Activated naive CD8-positive, alpha-beta T cell treated with anti-CD3 and anti-CD28 coated beads, Interleukin-2, amount 10 ng/mL, durations not matched to agents 7 days and 5 days (primary cell): ENCODE results near the gene CACNA1A. TPM values are rescaled to one million over a fixed set of nuclear protein-coding genes. Genes with fewer than 3 reads are reported as not detected.

Experiments
- ATAC-seq: fragments of 150-1000 bp; cut with Tn5 transposase; one replicate; pipeline ENCODE4 v1.10.0; 2021; ENCODE audit warnings: low read depth, moderate library complexity
- POLR2A ChIA-PET: fragments of 350-600 bp; sonication (Branson Sonifier 250); formaldehyde crosslinking; loops from one replicate; lab custom pipeline; 2021; ENCODE audit warnings: antibody characterized with exemption; lab: Charles Lee
- DNase-seq: peaks from one replicate; pipeline ENCODE4 v3.0.0; 2021
- H3K27ac Mint-ChIP-seq: one replicate; pipeline ENCODE4 v1.8.0; 2022; ENCODE audit warnings: mild to moderate bottlenecking, mixed read lengths
- H3K27me3 Mint-ChIP-seq: one replicate; pipeline ENCODE4 v1.8.0; 2022; ENCODE audit warnings: mild to moderate bottlenecking, moderate library complexity, mixed read lengths
- H3K36me3 Mint-ChIP-seq: one replicate; pipeline ENCODE4 v1.8.0; 2021; ENCODE audit warnings: mild to moderate bottlenecking, mixed read lengths
- H3K4me1 Mint-ChIP-seq: one replicate; pipeline ENCODE4 v1.8.0; 2021; ENCODE audit warnings: mixed read lengths
- H3K4me3 Mint-ChIP-seq: one replicate; pipeline ENCODE4 v1.8.0; 2022; ENCODE audit warnings: mild to moderate bottlenecking, moderate library complexity, mixed read lengths
- H3K9me3 Mint-ChIP-seq: one replicate; pipeline ENCODE4 v1.8.0; 2021; ENCODE audit warnings: mixed read lengths
- total RNA-seq, 2 experiments: library from RNA; stranded (reverse); gene quantifications; one replicate each; pipeline ENCODE4 v1.2.3, GENCODE V29; 2021

The CACNA1A gene
- total RNA-seq, 2 experiments from 2014 or later: 0.91 to 0.94 TPM

- Mint-ChIP-seq H3K27ac (no peak overlapping the region), H3K4me1 (no peaks in the 10 kb centered on the region), H3K27me3 (peaks cover 35% of the 10 kb centered on the region), H3K36me3 (no peaks in the 10 kb centered on the region), H3K4me3 (no peak overlapping the region), H3K9me3 (no peaks in the 10 kb centered on the region)
- DNase-seq (no peak), ATAC-seq (no peak)
- POLR2A ChIA-PET: interaction anchor here (0.6 kb wide), 1 partner anchor 290 kb away, joined by 3 read pairs; no protein-coding TSS in a partner anchor
These were observed 207.5 kb downstream of the CACNA1A start for GRCh38 chr19:13298565-13299481.

DNA sequence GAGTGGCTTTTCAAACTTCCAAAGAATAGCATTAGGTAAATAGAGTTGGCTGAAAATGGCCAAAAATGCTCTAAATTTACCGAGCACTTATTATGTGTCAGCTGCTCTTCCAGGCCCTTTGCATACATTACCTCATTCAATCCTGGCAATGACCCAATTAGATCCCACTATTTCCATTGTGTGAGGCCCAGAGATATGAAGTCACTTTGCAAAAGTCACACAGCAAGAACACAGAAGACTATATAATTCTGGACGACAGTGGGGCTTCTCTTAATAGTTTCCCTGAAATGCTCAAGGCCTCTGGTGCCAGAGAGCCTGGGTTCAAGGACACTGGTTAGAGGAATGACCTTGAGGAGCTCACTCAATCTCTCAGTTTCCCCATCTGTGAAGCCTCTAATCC lies 209.3 kb downstream of the CACNA1A start:
- Mint-ChIP-seq H3K4me3 (no peak overlapping the region), H3K27ac (no peak overlapping the region), H3K27me3 (peaks cover 35% of the 10 kb centered on the region), H3K9me3 (no peaks in the 10 kb centered on the region), H3K36me3 (no peaks in the 10 kb centered on the region), H3K4me1 (no peaks in the 10 kb centered on the region)
- POLR2A ChIA-PET: no interaction called here
- DNase-seq: no peak
- no peak for ATAC-seq

DNA sequence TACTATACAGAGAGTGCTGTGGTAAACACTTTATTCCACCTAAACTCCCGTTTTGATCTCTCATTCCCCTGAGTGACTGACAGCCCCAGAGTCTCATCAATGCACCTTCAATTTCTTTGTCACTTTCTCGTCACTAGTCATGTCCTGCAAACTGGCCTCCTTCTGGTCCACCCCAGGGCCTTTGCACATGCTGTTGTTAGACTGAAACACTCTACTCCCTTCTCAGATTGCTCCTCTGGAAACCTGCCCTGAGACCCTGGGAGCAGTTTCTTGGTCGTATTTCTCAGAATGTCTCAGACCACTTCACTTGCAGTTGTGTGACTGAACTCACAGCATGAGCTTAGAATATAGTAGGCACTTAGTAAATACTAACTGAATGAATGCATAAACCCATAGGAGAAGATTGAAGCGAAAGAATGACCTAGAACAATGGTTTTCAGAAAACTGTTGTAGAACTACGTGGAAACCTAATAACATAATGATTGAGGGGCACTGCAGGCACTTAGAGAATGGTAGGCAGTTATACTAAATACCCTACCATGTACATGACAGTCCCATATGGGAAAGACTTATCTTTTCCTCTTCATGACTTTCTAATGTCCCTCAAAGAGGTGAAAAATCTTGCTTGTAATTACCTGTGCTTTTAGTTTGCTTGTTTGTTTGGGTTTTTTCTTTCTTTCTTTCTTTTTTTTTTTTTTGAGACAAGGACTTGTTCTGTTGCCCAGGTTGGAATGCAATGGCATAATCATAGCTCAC lies 211.3 kb downstream of the CACNA1A start:
- POLR2A ChIA-PET: no interaction called here
- no peak for DNase-seq
- Mint-ChIP-seq H3K4me1 (no peaks in the 10 kb centered on the region), H3K4me3 (no peak overlapping the region), H3K27me3 (peaks cover 22% of the 10 kb centered on the region), H3K36me3 (no peaks in the 10 kb centered on the region), H3K9me3 (no peaks in the 10 kb centered on the region), H3K27ac (no peak overlapping the region)
- no peak for ATAC-seq

DNA sequence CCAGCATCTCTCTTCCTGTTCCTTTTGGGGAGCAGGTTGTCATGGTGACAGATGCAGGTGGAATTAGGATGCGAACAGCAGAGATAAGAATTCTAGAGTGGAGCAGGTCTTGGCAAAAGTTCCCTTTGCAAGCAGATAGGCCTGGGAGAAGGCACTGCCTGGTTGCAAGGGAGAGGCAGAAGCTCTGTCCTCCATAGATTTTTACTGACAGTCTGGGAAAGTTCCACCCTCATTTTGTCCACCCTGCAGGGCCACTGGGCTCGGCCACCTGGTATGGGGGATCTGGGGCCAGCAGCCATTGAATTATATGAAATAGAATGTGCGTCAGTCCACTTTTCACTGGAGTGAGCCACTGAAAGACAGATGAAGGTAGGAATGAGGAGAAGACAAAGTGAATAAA lies 214.4 kb downstream of the CACNA1A start:
- POLR2A ChIA-PET: no interaction called here
- ATAC-seq: no peak

GRCh38 chr19:13290741-13291140 lies 215.5 kb downstream of the CACNA1A start:
- no peak for DNase-seq
- Mint-ChIP-seq H3K36me3 (no peaks in the 10 kb centered on the region), H3K9me3 (no peaks in the 10 kb centered on the region), H3K27ac (no peak overlapping the region), H3K4me3 (no peak overlapping the region), H3K4me1 (no peaks in the 10 kb centered on the region), H3K27me3 (peaks cover 1% of the 10 kb centered on the region)
- POLR2A ChIA-PET: no interaction called here
- no peak for ATAC-seq

More for the DNA sequence above, 214.4 kb downstream of the CACNA1A start:
- H3K9me3 Mint-ChIP-seq: no peaks in the 10 kb centered on the region
- no peak overlapping the region for H3K27ac Mint-ChIP-seq
- no peaks in the 10 kb centered on the region for H3K36me3 Mint-ChIP-seq
- no peaks in the 10 kb centered on the region for H3K4me1 Mint-ChIP-seq
- DNase-seq: no peak
- H3K4me3 Mint-ChIP-seq: no peak overlapping the region
- H3K27me3 Mint-ChIP-seq: peaks cover 3% of the 10 kb centered on the region

DNA sequence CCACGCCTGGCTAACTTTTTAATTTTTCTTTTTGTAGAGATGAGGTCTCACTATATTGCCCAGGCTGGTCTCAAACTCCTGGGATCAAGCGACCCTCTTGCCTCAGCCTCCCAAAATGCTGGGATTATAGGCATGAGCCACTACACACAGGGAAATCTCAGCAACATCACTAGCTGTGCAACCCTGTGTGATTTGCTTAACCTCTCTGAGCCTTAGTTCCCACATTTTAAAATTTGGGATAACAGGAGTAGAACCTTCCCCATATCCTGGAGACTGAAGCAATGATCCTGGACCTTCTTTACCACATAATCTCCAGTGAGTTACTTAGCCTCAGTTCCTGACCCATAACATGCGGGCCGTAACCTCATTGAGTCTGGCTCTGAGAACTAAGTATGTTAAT lies 217.0 kb downstream of the CACNA1A start:
- no peaks in the 10 kb centered on the region for H3K4me1 Mint-ChIP-seq
- no peak overlapping the region for H3K4me3 Mint-ChIP-seq
- H3K36me3 Mint-ChIP-seq: no peaks in the 10 kb centered on the region
- no peak for ATAC-seq
- H3K9me3 Mint-ChIP-seq: no peaks in the 10 kb centered on the region
- POLR2A ChIA-PET: no interaction called here
- DNase-seq: no peak
- no peak overlapping the region for H3K27ac Mint-ChIP-seq
- no peaks in the 10 kb centered on the region for H3K27me3 Mint-ChIP-seq

GRCh38 chr19:13286195-13286985 lies 219.9 kb downstream of the CACNA1A start:
- DNase-seq (no peak), ATAC-seq (no peak)
- H3K27me3 Mint-ChIP-seq: peaks cover 2% of the 10 kb centered on the region
- no peaks in the 10 kb centered on the region for H3K36me3 Mint-ChIP-seq
- POLR2A ChIA-PET: no interaction called here
- H3K27ac Mint-ChIP-seq: no peak overlapping the region
- H3K4me1 Mint-ChIP-seq: peaks cover 1% of the 10 kb centered on the region
- no peak overlapping the region for H3K4me3 Mint-ChIP-seq
- H3K9me3 Mint-ChIP-seq: no peaks in the 10 kb centered on the region

DNA sequence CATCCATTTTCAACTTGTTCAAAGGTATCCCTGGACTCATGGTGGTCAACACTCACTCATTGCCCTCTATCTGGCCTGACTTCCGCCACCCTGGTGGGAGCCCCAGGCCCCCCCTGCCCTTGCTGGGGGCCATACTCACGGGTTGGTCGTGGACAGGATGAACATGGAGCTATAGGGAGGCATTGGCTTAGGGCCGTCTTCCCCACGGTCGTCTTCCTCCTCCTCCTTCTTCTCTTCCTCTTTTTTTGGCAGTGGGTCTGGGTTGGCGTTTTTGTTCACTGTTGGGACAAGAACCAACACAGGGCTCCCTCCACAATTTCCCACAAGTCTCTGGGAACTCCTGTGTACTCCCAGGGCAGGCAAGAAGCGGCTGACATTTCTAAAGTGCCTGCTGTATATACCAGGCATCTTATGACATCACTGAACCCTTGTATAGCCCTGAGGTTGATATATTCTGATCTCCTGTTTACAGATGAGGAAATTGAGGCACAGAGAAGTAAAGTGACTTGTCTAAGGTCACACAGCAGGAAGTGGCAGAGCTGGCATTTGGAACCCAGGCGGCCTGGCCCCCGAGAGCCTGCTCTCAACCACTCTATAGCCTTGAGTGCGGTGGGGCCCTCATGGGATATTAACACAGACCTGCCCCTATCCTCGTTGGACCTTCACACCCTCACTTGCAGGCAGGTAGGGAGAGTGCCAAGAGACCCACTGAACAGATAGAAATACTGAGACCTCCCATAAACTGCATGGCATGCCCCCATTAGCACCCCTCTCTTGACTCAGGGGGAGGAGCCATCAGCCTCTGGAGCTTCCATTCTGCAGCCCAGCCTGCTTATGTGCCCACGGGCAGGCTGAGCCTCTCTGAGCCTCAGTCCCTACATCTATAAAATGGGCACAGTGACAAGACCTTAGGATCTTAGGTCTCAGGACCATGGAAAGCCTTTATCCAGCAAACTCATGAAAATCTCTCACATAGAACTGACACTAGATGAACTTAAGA lies 221.1 kb downstream of the CACNA1A start:
- Mint-ChIP-seq H3K4me3 (no peak overlapping the region), H3K27me3 (peaks cover 2% of the 10 kb centered on the region), H3K9me3 (no peaks in the 10 kb centered on the region), H3K27ac (no peak overlapping the region), H3K36me3 (no peaks in the 10 kb centered on the region), H3K4me1 (peaks cover 1% of the 10 kb centered on the region)
- no peak for ATAC-seq
- DNase-seq: no peak
- POLR2A ChIA-PET: no interaction called here

GRCh38 chr19:13283871-13284270 lies 222.4 kb downstream of the CACNA1A start:
- POLR2A ChIA-PET: no interaction called here
- no peak overlapping the region for H3K27ac Mint-ChIP-seq
- peaks cover 1% of the 10 kb centered on the region for H3K4me1 Mint-ChIP-seq
- H3K4me3 Mint-ChIP-seq: no peak overlapping the region
- DNase-seq (no peak), ATAC-seq (no peak)
- H3K27me3 Mint-ChIP-seq: peaks cover 2% of the 10 kb centered on the region
- no peaks in the 10 kb centered on the region for H3K36me3 Mint-ChIP-seq
- no peaks in the 10 kb centered on the region for H3K9me3 Mint-ChIP-seq

DNA sequence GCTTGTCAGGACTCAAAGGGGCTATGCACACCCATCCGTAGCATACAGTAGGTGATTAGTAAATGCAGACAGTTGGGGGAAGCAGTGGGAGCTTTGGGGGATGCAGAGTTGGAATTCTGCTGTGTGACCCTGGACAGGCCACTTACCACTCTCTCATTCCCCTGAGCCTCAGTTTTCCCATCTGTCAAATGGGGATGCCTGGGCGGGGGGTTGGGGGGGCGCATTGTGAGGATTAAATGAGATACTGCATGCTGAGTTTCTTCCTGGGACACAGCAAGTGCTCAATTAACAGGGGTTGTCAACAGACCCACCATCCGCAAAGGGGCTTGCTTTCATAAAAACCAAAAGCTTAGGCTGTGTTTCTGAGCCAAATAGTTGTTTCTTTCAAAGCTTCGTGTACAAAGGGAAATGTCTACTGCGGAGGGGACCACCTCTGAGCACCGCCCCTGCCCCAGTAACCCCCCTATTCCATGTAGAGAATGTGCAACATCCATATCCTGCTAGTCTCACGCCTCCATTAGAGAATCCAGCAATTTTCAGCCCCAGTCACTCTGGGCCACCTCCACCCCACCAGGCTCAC lies 223.7 kb downstream of the CACNA1A start:
- ATAC-seq: no peak
- H3K9me3 Mint-ChIP-seq: no peaks in the 10 kb centered on the region
- no peaks in the 10 kb centered on the region for H3K36me3 Mint-ChIP-seq
- H3K4me3 Mint-ChIP-seq: no peak overlapping the region
- H3K4me1 Mint-ChIP-seq: peaks cover 13% of the 10 kb centered on the region
- H3K27ac Mint-ChIP-seq: no peak overlapping the region
- POLR2A ChIA-PET: interaction anchor here (0.6 kb wide), 1 partner anchor 463 kb away, joined by 5 read pairs; no protein-coding TSS in a partner anchor
- DNase-seq: no peak
- peaks cover 2% of the 10 kb centered on the region for H3K27me3 Mint-ChIP-seq

GRCh38 chr19:13281567-13282291 lies 224.6 kb downstream of the CACNA1A start:
- H3K36me3 Mint-ChIP-seq: no peaks in the 10 kb centered on the region

More at GRCh38 chr19:13281567-13282291, 224.6 kb downstream of the CACNA1A start:
- POLR2A ChIA-PET: interaction anchor here (0.6 kb wide), 1 partner anchor 462 kb away, joined by 5 read pairs; no protein-coding TSS in a partner anchor
- no peak for DNase-seq
- Mint-ChIP-seq H3K9me3 (no peaks in the 10 kb centered on the region), H3K4me1 (peaks cover 20% of the 10 kb centered on the region), H3K27me3 (peaks cover 2% of the 10 kb centered on the region), H3K4me3 (no peak overlapping the region), H3K27ac (no peak overlapping the region)
- no peak for ATAC-seq
